Stimulated activated CD4-positive, alpha-beta T cell treated with anti-CD3 and anti-CD28 coated beads, TNF-alpha, amount 100 ng/mL, for 1 hour (primary cell): ENCODE results near the gene GPR87.

ENCODE experiments used
- DNase-seq, 3 donors: peaks; one replicate each; pipeline ENCODE4 v3.0.0-alpha.2; 2020; ENCODE audit warnings: low read depth in 3 of 3, low spot score in 1 of 3

Gene GPR87

GRCh38 chr3:151283907-151284461 lies 32.6 kb downstream of the GPR87 start:
- DNase-seq: no peak

GRCh38 chr3:151283387-151283786 lies 33.2 kb downstream of the GPR87 start:
- no peak for DNase-seq

GRCh38 chr3:151282921-151283320 lies 33.7 kb downstream of the GPR87 start:
- DNase-seq: no peak

GRCh38 chr3:151281671-151282324 lies 34.8 kb downstream of the GPR87 start:
- DNase-seq: no peak

GRCh38 chr3:151278230-151278629 lies 38.4 kb downstream of the GPR87 start, which contains the start of gene P2RY14:
TSS of gene P2RY14 (minus strand) at chr3:151278542. CDS start at chr3:151214316, 64,226 bp downstream.
- no peak for DNase-seq

- DNase-seq: no peak
Measured at GRCh38 chr3:151276687-151277042, 40.0 kb downstream of the GPR87 start.

GRCh38 chr3:151276038-151276686 lies 40.5 kb downstream of the GPR87 start:
- no peak for DNase-seq

GRCh38 chr3:151275091-151275490 lies 41.5 kb downstream of the GPR87 start:
- no peak for DNase-seq

- DNase-seq: no peak
Measured at GRCh38 chr3:151269631-151270030, 47.0 kb downstream of the GPR87 start.

GRCh38 chr3:151268267-151269235 lies 48.1 kb downstream of the GPR87 start:
- DNase-seq: no peak

GRCh38 chr3:151267066-151267465 lies 49.6 kb downstream of the GPR87 start:
- no peak for DNase-seq

- DNase-seq: no peak
Measured at GRCh38 chr3:151265866-151266265, 50.8 kb downstream of the GPR87 start.

GRCh38 chr3:151265166-151265565 lies 51.5 kb downstream of the GPR87 start:
- DNase-seq: no peak

GRCh38 chr3:151264605-151265004 lies 52.0 kb downstream of the GPR87 start:
- no peak for DNase-seq

GRCh38 chr3:151262871-151263525 lies 53.6 kb downstream of the GPR87 start:
- no peak for DNase-seq

- DNase-seq: no peak
Measured at GRCh38 chr3:151259664-151260063, 57.0 kb downstream of the GPR87 start.

GRCh38 chr3:151256749-151257148 lies 59.9 kb downstream of the GPR87 start:
- DNase-seq: no peak

GRCh38 chr3:151248772-151249337 lies 67.8 kb downstream of the GPR87 start:
- DNase-seq: no peak
